Loucy (cell line): ENCODE data around the gene ATP5ME.

ENCODE experiments used
- H2AFZ ChIP-seq: fragments of 200-600 bp; sonication (generic); 2 replicates; pipeline ENCODE4 v1.6.0; 2016; ENCODE audit warnings: antibody characterized with exemption, mild to moderate bottlenecking, low read length, moderate library complexity
- H3F3A ChIP-seq: fragments of 200-600 bp; 2 replicates; pipeline ENCODE4 v1.6.0; 2016; ENCODE audit warnings: antibody characterized with exemption, low read depth, mild to moderate bottlenecking
- H3K27me3 ChIP-seq: fragments of 200-600 bp; sonication (generic); 2 replicates; pipeline ENCODE4 v1.6.1; 2014; ENCODE audit warnings: low read length, mild to moderate bottlenecking; ENCODE audit not compliant: insufficient read depth, poor library complexity, severe bottlenecking
- H3K36me3 ChIP-seq: fragments of 200-600 bp; sonication (generic); 2 replicates; pipeline ENCODE4 v1.6.1; 2016; ENCODE audit warnings: low read length; ENCODE audit not compliant: insufficient read depth
- H3K4me1 ChIP-seq: fragments of 200-600 bp; sonication (generic); 2 replicates; pipeline ENCODE4 v1.5.1; 2014; ENCODE audit warnings: low read length, mild to moderate bottlenecking; ENCODE audit not compliant: insufficient read depth, poor library complexity, severe bottlenecking
- H3K4me2 ChIP-seq: fragments of 200-600 bp; sonication (generic); 2 replicates; pipeline ENCODE4 v1.6.0; 2014; ENCODE audit warnings: antibody characterized with exemption, low read length, low read depth, mild to moderate bottlenecking; ENCODE audit not compliant: poor library complexity, severe bottlenecking
- H3K4me3 ChIP-seq: fragments of 200-600 bp; sonication (generic); 2 replicates; pipeline ENCODE4 v1.5.1; 2014; ENCODE audit warnings: low read length, mild to moderate bottlenecking, mixed read lengths; ENCODE audit not compliant: poor library complexity, severe bottlenecking
- H3K79me2 ChIP-seq: fragments of 200-600 bp; sonication (generic); 2 replicates; pipeline ENCODE4 v1.6.1; 2014; ENCODE audit warnings: low read length; ENCODE audit not compliant: insufficient read depth
- H3K9ac ChIP-seq: fragments of 200-600 bp; sonication (generic); 2 replicates; pipeline ENCODE4 v1.6.0; 2014; ENCODE audit warnings: mild to moderate bottlenecking, low read depth, low read length, moderate library complexity; ENCODE audit not compliant: poor library complexity, severe bottlenecking
- H3K9me2 ChIP-seq: fragments of 200-600 bp; sonication (generic); replicated peaks from 2 replicates; pipeline ENCODE4 v1.6.1; 2016; ENCODE audit warnings: low read depth, low read length, mixed read lengths
- H3K9me3 ChIP-seq: fragments of 200-600 bp; sonication (generic); 2 replicates; pipeline ENCODE4 v1.6.1; 2014; ENCODE audit warnings: mild to moderate bottlenecking, antibody characterized with exemption, low read length, low read depth; ENCODE audit not compliant: insufficient read depth
- H4K20me1 ChIP-seq: fragments of 200-600 bp; sonication (generic); 2 replicates; pipeline ENCODE4 v1.6.0; 2014; ENCODE audit warnings: antibody characterized with exemption, low read length, mild to moderate bottlenecking; ENCODE audit not compliant: insufficient read depth, poor library complexity, severe bottlenecking
- CTCF ChIP-seq: fragments of 200-600 bp; sonication (generic); conservative IDR thresholded peaks from 2 replicates; pipeline ENCODE4 v1.5.1; 2014; ENCODE audit warnings: mild to moderate bottlenecking, antibody characterized with exemption, low read length
- EZH2phosphoT487 ChIP-seq: fragments of 200-600 bp; IDR thresholded peaks from 2 replicates; pipeline ENCODE4 v1.6.1; 2018; ENCODE audit warnings: antibody characterized with exemption, mild to moderate bottlenecking, moderate library complexity, borderline replicate concordance

ATP5ME gene

GRCh38 chr4:632926-633325 lies 41.1 kb downstream of the ATP5ME start:
- H3K79me2 ChIP-seq, result no peaks in the 10 kb centered on the region
- no peaks in the 10 kb centered on the region for H3K4me1 ChIP-seq
- H3K9ac ChIP-seq, result no peak overlapping the region
- no peak overlapping the region for H3K4me3 ChIP-seq
- H3K27me3 ChIP-seq, result no peaks in the 10 kb centered on the region
- no peaks in the 10 kb centered on the region for H4K20me1 ChIP-seq
- no peaks in the 10 kb centered on the region for H3F3A ChIP-seq
- H3K9me2 ChIP-seq, result no peaks in the 10 kb centered on the region
- no peaks in the 10 kb centered on the region for H3K36me3 ChIP-seq
- no peak overlapping the region for H3K4me2 ChIP-seq
- TF ChIP-seq CTCF, result no peak
- no peak overlapping the region for H2AFZ ChIP-seq
- peaks cover 46% of the 10 kb centered on the region; the same call in 1 of the 2 replicates for H3K9me3 ChIP-seq

- no peaks in the 10 kb centered on the region for H3K27me3 ChIP-seq
- H3K9me3 ChIP-seq, result peaks cover 50% of the 10 kb centered on the region; the same call in 1 of the 2 replicates
- H3K79me2 ChIP-seq, result no peaks in the 10 kb centered on the region
- H4K20me1 ChIP-seq, result no peaks in the 10 kb centered on the region
- H3K4me2 ChIP-seq, result no peak overlapping the region
- H3K9me2 ChIP-seq, result no peaks in the 10 kb centered on the region
- H3K4me3 ChIP-seq, result no peak overlapping the region
- H3K9ac ChIP-seq, result no peak overlapping the region
- H2AFZ ChIP-seq, result no peak overlapping the region
- no peak for TF ChIP-seq EZH2phosphoT487
- H3F3A ChIP-seq, result no peaks in the 10 kb centered on the region
- H3K36me3 ChIP-seq, result no peaks in the 10 kb centered on the region
- H3K4me1 ChIP-seq, result no peaks in the 10 kb centered on the region
Measured at GRCh38 chr4:632196-632790, 41.8 kb downstream of the ATP5ME start.

GRCh38 chr4:630656-631055 lies 43.4 kb downstream of the ATP5ME start:
- Histone ChIP-seq H3K9ac (no peak overlapping the region), H3K79me2 (no peaks in the 10 kb centered on the region), H3K36me3 (no peaks in the 10 kb centered on the region), H2AFZ (no peak overlapping the region), H3K9me2 (no peaks in the 10 kb centered on the region), H3K9me3 (peaks cover 42% of the 10 kb centered on the region; the same call in 1 of the 2 replicates), H3K4me2 (no peak overlapping the region), H3F3A (no peaks in the 10 kb centered on the region), H4K20me1 (no peaks in the 10 kb centered on the region), H3K4me1 (no peaks in the 10 kb centered on the region), H3K4me3 (no peak overlapping the region), H3K27me3 (no peaks in the 10 kb centered on the region)
- TF ChIP-seq EZH2phosphoT487 (no peak), CTCF (no peak)
